Retina (tissue), 1 donor: ENCODE data around the gene IQCH.
"Not testable (repeated sequence)": the region's sequence is repeated elsewhere in the genome, so short reads cannot be mapped to it uniquely, and the experiment has no call there.

Source experiments
- DNase-seq: peaks from one replicate; pipeline ENCODE4 v3.0.0-alpha.2; 2016

IQCH gene

DNA sequence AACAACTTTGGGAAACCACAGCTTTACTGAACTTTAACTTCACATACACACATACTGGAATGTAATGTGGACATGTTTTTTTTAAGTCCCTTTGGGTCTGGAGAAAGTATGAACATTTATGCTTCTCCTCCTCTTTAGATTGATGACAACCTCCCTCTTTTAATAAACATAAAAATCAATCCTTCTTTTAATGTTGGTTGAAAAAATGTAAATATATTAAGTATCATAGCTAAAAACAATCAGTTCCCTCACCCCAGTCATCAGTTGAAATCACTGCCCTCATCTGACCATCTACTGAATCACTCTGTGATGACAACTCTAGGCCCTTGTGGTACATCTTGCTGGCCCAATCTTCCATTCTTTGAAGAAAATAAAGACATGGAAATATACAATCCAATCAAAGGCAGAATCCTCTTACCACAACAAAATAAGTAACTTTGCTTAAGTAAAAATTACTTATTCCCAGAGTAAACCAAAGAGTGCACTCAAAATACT lies 6.5 kb upstream of the IQCH start:
- no peak for DNase-seq

DNA sequence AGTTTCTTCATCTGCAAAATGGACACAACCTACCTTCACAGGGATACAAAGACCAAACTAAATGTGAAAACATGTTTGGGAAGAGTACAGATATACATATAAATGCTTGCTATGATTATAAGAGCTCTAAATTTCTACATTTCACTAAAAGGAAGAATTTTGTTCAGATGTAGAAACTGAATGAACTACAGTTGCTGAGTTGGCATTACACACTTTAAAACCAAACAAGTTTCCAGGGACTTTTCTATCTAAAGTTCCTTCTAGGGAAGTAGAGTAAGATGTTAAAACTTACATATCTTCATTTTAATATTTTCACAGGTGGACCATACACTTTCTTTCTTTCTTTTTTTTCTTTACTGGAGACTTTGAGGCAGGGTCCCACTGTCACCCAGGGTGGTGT lies 4.8 kb upstream of the IQCH start:
- no peak for DNase-seq

DNA sequence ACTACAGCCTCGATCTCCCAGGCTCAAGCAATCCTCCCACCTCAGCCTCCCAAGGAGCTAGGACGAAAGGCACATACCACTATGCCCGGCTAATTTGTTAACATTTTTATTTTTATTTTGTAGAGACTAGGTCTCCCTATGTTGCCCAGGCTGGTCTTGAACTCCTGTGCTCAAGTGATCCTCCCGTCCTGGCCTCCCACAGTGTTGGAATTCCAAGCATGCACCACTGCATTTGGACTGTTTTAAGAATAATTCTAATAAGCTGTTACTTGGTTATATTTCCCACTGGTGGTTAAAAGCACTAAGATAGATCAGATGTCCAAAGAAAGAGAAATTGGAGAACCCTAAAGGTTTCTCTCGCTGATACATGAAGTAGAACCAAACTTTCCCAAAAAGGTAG lies 3.3 kb upstream of the IQCH start:
- no peak for DNase-seq

DNA sequence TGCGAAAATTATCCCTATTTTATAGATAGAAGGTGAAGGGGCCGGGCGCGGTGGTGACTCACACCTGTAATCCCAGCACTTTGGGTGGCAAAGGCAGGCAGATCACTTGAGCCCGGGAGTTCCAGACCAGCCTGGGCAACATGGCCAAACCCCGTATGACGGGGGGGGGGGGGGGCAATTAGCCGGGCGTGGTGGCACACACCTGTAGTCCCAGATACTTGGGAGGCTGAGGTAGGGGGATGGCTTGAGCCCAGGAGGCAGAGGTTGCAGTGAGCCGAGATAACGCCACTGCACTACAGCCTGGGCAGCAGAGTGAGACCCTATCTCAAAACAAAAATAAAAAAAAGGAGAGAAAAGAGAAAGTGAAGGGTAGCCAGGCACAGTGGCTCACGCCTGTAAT lies 1.5 kb upstream of the IQCH start:
- no peak for DNase-seq

DNA sequence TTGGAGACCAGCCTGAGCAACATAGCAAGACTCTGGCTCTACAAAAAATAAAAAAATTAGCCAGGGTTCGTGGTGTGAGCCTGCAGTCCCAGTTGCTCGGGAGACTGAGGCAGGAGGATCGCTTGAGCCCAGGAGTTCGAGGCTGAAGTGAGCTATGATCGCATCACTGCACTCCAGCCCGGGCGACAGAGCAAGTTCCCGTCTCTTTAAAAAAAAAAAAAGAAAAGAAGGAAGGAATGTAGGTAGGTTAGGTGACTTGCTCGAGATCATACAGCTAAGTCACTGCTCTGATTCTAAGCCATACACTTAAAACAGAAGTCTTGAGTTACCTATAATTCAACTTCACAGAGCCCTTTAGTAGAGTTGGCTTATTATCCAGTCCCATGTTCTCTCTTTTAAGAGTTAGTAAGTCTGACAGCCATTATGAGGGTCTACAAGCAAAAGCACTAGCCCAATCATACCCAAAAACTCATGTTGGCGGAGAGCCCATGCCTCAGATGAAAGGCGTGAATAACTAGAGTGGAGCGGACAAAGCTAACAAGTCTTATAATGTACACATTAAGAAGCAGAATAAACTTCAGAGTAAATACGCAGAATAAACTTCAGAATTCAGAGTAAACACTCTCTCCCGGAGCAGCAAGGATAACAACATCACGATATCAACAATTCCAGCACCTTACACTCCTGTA lies 893 bp upstream of the IQCH start:
- no peak for DNase-seq

DNA sequence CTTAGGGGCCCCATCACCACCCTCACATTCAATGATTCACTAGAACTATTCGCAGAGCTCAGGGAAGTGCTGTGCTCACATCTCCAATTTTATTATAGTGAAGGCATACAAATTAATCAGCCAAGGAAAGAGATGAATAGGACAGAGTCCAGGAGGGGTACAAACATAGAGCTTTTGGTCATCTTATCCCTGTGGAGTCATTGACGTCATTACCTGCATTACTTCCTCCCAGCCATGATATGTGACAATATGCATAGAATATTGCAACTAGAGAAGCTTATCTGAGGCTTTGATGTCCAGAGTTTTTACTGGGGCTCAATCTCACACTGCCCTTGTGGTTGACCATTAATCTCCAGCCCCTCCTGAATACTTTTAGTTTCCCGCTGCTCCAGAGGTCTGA lies 1.5 kb downstream of the IQCH start:
- no peak for DNase-seq

DNA sequence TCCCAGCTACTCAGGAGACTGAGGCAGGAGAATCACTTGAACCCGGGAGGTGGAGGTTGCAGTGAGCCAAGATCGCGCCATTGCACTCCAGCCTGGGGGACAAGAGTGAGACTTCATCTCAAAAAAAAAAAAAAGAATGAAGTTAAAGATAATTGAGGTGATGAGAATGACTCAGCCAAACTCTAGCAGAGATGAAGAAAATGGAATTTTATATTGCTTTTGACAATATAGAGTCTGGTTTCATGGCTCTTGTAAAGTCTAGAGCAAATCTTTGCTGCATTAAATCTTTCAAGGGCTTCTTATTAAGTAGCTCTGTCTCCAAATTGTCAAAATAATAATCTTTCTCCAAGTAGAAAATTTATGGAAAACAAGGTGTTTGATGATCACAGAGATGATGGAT lies 3.8 kb downstream of the IQCH start:
- DNase-seq: not testable (repeated sequence)

DNA sequence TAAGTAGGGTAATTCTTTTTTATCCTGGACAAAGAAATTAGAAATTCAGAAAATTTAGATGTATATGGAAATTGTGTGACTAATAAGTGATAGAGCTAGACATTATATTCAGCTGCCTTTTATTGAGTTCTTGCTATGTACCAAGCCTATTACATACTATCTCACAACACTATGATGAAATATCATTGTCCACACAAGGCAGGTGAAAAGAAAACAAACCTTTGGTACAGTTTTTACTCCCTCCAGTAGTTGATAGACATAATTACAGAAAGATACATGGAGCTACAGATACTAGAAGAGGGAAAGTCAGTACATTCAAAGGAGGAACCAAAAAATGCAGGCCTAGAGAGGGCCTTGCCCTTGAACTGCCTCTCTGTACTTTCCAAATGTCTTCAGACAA lies 4.8 kb downstream of the IQCH start:
- DNase-seq: no peak

DNA sequence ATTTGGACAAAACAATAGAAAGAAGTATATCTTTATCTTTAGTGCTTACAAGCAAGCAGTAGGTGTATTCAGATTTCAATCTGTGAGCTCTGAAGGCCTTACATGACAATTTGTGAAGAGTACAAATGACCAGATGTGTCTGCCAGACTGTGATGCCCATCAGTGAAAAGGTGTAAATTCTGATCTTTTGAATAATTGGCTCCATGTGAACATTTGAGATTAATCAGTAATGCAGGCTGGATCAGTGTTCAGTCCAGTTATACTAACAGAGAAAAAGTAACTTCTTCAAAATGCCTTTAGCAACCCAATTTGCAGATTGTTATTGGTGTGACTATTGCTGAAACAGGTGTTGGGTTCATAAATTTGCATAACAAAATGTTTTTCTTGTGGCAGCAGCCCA lies 5.2 kb downstream of the IQCH start:
- no peak for DNase-seq

DNA sequence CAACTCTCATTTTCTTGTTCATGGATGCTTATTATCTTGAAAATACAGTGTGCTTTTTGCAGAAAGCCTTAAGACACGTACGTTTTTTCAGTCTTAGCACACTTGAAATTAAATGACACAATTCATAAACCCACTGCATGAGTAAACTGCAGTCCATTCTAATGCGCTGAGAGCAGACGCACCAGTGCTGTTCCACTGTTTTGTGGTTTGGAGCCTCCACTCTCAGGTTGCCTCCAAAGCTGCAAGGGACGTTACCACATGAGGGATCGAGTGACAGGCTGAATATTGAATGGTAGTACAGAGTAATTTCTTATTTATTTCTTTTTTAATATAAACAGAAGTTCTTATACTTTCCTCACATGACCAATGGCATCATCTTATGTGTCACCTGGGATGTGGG lies 12.3 kb downstream of the IQCH start:
- no peak for DNase-seq

DNA sequence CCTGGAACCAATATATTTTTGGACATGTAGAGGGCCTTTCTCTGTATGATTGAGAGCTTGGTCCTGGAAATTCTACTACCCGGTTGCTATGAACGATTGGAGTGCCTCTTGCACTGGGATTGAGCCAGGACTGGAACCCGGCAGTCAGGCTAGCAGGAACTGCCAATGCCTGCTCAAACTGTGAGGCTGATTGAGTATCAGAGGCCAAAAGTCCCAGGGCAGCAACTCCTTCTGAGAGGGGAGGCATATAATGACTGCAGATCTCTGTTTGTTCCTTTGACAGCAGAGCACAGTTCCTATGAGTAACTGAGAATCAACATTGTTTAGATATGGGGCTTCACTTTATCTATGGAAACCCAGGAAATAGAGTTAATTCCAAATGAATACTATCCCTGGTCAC lies 12.9 kb downstream of the IQCH start:
- no peak for DNase-seq

DNA sequence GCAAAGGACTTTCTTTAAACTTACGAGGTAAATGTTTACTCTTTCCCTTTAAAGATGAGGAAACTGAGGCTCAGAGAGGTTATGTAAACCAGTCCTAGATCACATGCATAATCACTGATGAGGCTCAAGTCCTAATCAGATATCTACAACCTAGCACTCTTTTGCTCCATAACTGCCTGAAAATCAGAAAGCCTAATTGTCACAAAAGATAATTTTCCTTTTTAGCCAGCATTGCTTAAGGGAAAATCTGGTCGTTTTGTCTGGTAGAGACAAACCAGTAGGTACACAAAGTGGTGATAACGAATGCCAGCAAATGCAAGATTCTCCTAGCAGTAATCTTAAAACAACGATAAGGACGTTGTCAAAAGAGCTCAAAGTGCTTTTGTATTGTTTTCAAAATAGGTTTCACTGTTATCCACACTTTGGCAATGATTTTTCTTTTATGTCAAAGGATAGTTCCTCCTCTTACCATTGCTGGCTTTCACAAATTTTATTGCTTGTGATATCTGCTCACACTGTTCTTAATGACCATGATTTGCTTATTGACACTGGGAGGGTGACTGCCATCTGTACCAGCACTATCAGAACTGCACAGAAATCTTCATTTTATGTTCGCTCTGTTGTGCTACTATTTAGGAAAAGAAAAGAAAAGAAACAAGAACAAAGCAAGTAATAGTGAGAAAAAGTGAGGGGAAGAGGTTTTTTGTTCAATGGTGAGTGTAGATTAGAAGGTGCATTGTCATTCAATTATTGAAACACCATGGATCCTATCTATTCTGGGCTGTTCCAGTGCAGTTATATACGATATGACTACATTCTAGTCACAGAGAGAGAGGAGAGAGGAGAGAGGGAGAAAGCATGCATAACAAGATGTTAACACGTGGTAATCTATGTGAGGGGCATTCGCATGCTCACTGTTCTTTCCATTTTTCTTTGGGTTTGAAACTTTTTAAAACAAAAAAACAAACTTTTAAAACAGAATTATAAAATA lies 13.7 kb downstream of the IQCH start:
- no peak for DNase-seq

DNA sequence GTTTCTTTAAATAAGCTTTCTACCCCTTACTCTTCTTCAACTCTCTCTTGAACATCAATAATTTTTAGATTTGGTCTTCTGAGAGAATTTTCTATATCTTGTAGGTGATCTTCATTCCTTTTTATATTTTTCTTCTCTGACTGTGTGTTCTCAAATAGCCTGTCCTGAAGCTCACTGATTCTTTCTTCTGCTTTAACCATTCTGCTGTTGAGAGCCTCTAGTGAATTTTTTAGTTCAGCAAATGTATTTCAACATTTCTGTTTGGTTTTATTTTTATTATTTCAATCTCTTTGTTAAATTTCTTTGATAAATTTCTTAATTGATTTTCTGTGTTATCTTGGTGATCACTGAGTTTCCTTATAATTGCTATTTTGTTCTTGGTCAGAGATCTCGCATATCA lies 19.6 kb downstream of the IQCH start:
- no peak for DNase-seq

DNA sequence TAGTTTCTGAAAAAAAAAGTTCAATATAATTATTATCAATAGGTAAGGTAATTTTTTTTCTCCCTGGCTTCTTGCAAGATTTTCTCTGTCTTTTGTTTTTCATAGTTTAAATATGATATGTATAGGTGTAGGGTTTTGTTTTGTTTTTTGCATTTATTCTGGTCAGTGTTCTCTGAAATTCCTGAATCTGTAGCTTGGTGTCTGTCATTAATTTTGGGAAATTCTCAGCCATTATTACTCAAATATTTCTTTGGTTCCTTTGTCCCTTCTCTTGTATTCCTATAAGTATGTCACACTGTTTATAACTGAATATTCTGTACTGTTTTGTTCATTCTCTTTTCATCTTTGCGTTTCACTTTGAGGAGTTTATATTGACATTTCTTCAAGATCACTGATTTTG lies 22.1 kb downstream of the IQCH start:
- DNase-seq: no peak

DNA sequence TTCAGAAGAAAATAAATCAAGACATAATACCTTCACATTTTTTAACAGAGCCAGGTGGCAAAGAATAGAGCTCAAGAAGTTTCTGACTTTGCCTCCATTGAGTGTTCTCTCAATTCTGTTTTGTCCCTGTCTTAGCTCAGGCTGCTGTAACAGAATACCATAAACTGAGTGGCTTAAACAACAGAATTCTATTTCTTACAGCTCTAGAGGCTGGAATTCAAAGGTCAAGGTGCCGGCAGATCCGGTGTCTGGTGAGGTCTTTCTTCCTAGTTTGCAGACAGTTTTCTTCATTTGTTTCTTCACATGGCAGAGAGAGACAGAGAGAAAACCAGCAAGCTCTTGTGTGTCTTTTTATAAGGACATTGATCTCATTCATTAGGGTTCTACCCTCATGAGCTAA lies 25.6 kb downstream of the IQCH start:
- no peak for DNase-seq

DNA sequence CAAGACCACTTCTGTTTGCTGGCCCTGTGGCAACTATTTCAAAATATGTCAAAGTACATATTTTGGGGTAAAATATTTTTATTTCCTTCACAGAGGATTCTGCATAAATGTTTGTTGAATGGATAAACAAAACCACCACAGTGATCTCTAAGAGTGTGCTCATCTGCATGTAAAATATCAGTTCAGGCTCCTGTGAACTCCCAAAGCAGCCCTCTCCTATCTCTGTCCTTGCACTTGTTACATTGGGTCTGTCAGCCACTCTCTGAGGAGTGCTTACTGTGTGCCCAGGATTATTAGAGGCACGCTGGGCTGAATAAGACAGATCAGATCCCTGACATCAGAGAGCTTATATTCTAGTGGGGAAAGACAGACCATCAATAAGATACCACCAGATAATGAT lies 27.1 kb downstream of the IQCH start:
- DNase-seq: no peak

DNA sequence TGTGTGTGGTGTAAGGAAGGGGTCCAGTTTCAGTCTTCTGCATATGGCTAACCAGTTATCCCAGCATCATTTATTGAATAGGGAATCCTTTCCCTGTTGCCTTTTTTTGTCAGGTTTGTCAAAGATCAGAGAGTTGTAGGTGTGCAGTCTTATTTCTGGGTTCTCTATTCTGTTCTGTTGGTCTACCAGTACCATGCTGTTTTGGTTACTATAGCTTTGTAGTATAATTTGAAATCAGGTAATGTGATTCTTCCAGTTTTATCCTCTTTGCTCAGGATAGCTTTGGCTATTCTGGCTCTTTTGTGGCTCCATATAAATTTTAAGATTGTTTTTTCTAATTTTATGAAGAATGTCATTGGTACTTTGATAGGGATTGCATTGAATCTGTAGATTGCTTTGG lies 31.0 kb downstream of the IQCH start:
- DNase-seq: not testable (repeated sequence)

DNA sequence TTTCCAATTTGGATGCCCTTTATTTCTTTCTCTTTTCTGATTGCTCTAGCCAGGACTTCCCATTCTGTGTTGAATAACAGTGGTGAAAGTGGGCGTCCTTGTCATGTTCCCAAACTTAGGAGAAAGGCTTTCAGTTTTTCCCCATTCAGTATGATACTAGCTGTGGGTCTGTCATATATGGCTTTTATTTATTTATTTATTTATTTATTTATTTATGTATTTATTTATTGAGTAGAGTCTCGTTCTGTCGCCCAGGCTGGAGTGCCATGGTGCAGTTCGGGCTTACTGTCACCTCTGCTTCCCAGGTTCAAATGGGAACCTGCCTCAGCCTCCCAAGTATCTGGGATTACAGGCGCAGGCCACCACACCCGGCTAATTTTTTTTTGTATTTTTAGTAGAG lies 31.8 kb downstream of the IQCH start:
- DNase-seq: not testable (repeated sequence)

DNA sequence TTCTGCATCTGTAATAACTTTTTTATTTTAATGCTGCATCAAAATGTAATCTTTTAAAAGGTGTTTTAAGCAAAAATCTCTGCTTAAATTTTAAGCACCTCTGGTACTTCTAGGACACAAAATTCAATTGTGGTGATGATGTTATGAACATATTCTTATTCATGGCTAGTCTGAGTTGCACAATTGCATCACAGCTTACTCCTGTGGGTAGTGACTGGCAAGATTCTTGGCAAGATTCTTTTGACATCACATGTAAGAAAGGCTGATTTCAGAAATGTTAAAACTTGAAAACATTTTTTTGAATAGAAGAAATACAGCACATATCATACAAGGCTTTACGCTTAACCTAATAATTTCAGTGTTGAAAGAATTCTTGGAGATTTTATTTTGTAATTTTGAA lies 35.7 kb downstream of the IQCH start:
- no peak for DNase-seq

DNA sequence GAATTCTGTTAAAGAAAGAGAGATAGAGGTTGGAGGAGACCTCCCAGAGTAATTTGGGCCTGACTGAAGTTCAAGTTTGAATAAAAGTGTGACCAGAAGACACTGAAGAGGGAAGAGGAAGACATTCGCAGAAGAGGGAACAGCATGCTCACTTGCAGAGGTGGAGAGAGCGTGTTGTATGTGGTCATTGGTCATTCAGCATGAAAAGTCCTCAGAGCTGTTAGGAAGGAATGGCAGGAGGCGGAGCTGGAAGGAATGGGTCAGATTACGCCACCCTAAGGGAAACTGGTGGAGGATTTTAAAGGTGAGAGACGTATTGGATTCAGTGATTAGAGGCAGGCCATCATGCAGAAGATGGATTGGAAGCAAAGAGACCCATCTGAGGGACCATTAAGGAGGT lies 41.6 kb downstream of the IQCH start:
- DNase-seq: no peak

DNA sequence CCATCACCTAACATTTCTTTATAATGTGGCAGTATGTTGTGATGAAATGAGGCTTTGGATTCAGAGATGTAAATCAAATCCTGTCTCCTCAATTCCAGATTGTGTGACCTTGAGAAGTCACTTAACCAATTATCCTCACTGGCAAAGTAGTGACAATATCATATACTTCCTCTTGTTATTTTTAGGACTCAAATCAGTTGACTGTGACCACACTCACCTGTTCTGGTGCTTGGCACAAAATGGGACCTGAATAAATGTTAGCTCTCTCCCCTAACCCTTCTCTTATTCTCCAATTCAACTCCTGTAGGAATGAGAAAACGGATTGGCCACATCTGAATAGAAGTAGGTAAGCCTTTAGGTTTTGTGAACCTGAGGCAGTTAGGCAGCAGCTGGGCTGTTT lies 42.1 kb downstream of the IQCH start:
- DNase-seq: no peak

DNA sequence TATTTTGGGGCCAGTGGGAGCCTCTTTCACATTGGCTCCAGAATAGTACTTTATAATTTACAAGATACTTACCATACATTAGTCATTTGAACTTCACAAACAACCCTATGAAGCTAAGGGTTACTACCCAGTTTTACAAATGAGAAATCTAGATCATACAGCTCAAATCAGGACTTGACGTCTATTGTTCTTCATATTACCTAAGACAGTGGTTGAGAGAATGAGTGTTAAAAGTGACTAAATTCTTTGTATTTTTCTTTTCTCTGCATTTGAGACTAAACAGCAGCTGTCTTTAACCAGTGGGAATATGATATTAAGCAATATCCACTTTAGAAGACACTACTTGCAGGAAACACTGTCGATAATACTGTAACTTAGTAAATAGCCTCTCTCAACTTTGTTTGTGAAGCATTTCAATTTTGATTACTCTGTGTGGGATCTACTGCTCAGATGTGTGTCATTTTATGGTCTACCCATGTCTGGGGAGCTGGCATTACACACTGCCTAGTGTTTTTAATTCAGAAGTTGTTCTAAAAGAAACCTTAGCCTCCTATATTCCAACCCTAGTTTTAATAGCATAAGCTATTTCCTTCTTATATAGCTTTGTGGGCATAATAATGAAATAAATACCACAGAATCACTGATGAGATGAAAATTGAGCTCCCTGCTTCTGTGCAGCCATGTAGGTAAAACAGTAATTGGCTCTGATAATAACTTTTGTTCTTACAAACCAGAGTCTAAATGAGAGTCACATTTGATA lies 45.9 kb downstream of the IQCH start:
- no peak for DNase-seq
